GM21526 (cell line): ENCODE results near the gene ZNF611.
"Not testable (repeated sequence)": the region's sequence is repeated elsewhere in the genome, so short reads cannot be mapped to it uniquely, and the experiment has no call there.

Source experiments
- ATAC-seq: cut with Tn5 transposase; IDR thresholded peaks from one replicate; pipeline ENCODE4 v1.9.1; 2021; ENCODE audit warnings: moderate library complexity; ENCODE audit not compliant: unreplicated experiment, low FRiP score

The ZNF611 gene

DNA sequence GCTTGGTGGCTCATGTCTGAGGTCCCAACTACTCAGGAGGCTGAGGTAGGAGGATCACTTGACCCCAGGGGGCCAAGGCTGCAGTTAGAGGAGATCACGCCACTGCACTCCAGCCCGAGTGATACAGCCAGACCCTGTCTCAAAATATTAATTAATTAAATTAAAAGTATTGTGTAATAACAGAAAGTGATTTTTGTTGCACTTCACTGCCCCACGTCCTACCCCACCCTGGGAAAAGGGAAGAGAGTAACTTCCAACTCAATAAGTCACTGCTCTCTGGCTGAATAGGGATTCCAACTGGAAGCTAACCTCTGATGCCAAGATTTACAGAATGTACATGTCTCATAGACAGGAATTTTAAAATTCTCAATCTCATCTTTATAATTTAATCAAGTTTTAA, 47.2 kb downstream of the ZNF611 start:
- ATAC-seq = no peak

DNA sequence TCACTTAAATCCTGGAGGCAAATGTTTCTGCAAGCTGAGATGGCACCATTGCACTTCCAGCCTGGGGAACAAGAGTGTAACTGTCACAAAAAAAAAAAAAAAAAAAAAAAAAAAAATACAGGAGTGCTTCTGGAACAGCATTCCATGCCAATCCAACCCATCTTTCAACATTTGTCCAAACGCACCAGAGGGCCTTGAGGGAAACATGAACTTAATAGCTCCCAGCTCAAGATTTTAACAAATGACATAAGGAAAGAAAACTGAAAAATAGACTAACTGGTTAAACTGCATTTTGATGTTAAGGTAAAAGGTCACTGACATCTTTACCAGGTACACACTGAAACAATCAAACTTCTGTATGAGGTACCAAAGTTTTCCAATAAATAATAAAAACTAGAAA, 49.0 kb downstream of the ZNF611 start:
- no peak for ATAC-seq

DNA sequence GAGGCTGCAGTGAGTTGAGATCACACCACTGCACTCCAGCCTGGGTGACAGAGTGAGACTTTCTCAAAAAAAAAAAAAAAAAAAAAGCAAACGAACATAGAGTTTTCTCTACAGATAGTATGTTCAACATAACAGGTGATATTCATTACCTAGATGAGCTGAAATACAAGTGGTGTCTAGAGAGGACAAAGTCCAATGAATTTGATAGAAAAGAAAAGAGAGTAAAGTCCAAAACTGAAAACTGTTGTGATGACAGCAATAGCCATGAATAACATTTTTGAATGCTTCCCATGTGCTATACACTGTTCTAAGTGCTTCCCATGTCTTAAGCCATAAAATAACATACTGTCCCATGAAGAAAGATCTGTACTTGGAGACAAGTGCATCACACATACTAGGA, 53.6 kb downstream of the ZNF611 start:
- ATAC-seq = not testable (repeated sequence)

DNA sequence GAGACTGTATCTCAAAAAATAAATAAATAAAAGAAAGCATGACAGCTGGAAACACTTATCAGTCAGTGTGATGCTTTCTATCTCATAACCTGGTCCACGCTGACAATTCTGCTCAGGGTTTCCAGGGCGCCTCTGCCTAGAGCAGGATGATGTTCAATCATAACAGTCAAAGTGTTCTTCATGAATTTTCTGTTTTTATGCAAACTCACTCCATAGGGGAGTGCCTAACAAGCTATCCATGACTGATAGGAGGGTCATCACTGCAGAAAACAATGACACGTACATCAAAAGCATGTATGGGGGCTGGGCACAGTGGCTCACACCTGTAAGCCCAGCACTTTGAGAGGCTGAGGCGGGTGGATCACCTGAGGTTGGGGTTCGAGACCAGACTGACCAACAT, 55.2 kb downstream of the ZNF611 start:
- no peak for ATAC-seq

DNA sequence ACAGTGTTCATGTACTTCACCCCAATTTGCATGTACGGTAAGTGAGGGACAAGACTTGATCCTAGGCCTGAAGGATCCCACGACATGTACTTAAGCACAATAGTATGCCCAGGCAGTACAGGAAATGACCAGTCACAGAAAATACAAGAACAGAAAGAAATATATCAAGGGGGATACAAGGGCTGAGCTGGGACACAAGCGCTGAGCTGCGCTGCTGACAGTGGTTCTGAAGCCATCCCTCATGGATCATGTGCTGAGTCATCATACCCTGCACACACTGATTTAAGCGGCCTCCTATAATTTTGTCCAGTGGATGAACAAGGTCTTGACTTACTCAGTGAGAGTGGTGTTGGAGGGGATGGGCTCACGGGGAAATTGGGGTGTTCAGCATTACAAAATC, 59.6 kb downstream of the ZNF611 start:
- ATAC-seq = not testable (repeated sequence)

DNA sequence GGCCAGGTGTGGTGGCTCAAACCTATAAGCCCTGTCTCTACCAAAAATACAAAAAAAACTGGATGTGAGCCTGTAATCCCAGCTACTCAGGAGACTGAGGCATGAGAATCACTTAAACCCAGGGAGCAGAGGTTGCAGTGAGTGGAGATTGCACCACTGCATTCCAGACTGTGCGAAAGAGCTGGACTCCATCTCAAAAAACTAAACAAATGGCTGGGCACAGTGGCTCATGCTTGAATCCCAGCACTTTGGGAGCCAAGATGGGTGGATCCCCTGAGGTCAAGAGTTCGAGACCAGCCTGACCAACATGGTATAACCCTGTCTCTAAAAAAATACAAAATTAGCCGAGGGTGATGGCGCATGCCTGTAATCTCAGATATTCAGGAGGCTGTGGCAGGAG, 61.8 kb downstream of the ZNF611 start:
- no peak for ATAC-seq

DNA sequence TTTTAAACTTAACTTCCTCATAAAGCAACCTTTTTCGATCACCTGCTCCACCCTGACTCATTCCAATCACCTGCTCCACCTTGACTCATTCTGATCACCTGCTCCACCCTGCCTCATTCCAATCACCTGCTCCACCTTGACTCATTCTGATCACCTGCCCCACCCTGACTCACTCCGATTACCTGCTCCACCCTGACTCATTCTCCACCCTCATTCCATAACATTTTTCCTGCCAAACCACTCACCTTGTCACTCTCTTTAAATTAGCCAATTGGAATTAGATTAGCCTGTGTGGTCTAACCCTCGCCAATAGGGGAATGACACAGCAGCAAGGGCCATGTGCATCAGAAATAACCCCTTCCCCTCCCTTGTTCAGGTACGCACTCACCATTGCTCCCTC, 64.8 kb downstream of the ZNF611 start:
- no peak for ATAC-seq

DNA sequence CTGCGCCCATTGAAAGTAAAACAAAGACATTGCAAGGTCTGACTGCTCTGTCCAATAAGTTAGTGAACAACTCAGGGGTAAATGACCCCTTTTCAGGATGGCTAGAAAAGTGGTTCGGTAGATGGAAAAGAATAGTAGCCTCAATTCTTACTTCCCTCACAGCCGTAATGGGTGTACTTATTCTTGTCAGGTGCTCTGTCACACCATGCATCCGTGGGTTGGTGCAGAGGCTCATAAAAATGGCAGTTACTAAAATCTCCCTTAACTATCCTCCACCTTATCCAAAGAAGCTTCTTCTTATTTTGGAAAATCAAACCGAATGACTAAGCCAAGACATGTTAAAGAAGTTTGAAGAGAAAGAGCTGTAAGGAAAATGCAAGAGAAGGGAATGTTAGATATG, 65.3 kb downstream of the ZNF611 start:
- no peak for ATAC-seq

DNA sequence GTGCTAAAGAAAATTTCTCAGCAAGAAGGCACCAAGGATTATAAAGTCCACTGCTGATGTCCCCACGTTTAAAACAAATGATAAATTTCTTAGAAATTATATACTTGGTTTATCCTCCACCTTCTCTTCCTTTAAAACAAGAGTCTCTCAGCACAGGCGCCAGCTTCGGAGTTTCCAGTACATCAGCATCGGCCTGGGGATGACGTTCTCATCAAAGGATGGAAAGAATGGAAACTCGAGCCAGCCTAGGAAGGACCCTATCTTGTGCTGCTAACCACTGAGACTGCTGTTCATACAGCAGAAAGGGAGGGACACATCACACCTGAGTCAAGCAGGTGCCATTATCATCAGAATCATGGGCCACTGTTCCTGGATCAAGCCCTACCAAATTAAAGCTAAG, 66.9 kb downstream of the ZNF611 start:
- no peak for ATAC-seq

DNA sequence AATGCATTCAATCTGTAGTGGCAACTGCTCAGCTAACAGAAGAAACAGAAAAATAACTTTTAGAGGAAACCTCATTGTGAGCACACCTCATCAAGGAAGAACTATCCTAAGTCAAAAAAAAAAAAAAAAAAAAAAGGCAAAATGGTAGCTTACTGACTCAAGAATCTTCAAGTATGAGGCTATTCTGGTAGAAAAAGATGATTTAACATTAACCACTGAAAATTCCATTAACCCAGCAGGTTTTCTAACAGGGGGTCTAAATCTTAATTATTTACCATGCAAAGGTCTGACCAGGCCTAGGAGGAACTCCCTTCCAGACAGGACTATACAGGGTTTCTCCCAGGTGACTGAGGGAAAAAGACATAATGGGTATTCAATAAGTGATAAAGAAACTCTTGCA, 68.3 kb downstream of the ZNF611 start:
- ATAC-seq = no peak

DNA sequence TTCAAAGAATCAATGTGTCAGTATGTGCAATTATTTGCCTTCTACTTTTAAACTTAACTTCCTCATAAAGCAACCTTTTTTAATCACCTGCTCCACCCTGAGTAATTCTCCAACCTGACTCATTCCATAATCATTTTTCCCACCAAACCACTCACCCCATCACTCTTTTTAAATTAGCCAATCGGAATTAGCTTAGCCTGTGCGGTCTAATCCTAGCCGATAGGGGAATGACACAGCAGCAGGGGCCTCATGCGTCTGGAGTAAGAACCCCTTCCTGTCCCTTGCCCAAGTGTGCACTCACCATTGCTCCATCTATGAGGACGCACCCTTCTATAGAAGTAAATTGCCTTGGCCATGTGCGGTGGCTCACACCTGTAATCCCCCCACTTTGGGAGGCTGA, 69.3 kb downstream of the ZNF611 start:
- ATAC-seq = no peak

DNA sequence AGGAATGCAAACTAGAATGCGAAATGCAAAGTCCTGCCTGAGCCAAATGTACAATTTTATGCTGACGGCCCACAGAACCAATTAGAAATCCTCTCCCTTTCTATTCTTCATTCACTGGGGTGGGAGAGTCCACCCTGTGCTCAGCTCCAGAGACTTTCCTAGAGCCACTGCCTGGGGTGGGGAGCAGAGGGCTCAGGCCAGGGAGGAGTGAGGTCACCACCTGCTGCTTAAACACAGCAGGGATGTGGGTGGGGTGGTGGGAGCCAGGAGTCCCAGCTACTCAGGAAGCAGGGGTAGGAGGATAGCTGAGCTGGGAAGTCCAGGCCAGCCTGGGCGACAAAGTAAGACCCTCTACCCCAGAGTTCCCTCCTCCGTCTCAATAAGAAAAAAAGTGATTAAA, 69.8 kb downstream of the ZNF611 start:
- no peak for ATAC-seq

DNA sequence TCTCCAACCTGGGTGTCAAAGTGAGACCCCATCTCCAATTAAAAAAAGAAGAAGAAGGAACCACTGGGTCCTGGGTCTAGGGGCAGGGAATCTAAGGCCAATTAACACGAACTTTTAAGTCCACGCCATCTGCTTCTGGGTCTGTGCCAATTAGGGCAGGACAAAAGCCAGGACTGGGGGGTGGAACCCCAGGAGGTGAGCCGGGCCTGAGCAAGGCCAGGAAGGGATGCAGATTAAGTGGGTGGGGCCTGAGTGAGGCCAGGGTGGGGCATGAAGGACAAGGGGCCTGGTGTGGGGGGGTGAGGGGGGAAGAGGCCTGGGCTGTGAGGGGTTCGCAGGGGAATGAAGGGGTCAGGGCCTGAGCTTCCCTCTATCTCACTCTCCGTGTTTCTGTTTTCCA, 70.4 kb downstream of the ZNF611 start:
- no peak for ATAC-seq

DNA sequence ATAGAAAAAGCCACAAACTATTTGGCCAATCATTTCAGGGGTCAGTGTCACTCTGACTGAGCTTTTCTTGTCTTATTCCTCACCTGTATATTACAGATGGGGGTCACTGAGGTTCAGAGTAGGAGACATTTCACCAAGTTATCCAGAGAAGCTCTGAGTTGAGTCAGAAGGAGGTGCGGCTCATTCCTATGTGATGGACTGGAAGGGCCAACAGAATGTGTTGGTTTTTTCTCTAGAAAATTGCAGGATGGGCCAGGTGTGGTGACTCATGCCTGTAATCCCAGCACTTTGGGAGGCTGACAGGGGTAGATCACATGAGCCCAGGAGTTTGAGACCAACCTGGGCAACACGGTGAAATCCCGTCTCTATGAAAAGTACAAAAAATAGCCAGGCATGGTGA, 72.2 kb downstream of the ZNF611 start:
- ATAC-seq = no peak

DNA sequence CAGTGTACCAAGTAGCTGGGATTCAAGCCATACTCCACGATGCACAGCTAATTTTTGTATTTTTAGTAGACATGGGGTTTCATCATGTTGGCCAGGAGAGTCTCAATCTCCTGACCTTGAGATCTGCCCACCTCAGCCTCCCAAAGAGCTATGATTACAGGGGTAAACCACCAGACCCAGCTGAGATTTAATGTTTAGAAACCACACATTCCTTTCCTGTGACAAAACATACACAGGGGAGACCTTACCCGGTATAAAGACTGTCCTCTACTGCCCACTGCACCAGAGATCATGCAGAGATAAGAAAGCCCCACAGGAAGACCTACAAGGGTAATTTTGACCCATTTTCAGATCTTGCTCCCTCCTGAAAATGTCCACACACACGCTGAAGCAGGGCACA, 73.9 kb downstream of the ZNF611 start:
- no peak for ATAC-seq

DNA sequence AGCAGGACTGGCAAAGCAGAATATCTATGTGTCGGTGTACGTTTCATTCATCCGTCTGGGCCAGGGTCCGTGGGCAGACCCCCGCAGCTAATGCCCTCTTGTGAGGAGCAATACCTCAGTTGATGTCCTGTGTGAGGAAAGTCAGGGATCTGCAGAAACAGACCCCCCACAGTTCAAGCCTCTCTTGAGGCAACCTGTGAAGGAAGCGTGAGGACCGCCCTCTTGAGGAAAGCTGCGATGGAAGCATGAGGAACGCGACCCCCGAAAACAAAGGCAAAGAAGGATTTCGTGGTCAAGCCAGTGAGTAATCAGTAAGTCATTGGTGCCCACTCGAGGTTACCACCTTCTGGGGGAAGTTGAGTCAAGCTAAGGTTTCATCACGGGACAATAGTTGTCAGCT, 75.8 kb downstream of the ZNF611 start:
- no peak for ATAC-seq

DNA sequence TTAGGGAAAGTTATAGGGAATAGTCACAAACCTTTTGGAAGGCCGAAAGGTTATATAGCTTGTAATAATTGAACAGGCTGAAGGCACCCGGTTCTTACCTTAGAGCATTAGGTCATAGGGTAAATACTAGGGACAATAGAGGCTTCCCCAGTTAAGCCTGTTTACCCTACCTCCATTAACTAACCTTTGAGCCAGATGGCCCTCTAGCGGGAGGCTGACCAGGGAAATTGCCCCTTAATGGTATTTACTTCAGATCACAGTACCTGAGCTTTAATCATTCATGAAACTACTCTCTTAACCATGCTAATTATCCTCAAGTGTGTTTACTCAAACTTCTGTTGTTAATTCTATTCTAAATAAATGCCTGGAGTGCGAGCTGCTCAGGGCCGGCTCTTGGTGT, 76.2 kb downstream of the ZNF611 start:
- no peak for ATAC-seq

DNA sequence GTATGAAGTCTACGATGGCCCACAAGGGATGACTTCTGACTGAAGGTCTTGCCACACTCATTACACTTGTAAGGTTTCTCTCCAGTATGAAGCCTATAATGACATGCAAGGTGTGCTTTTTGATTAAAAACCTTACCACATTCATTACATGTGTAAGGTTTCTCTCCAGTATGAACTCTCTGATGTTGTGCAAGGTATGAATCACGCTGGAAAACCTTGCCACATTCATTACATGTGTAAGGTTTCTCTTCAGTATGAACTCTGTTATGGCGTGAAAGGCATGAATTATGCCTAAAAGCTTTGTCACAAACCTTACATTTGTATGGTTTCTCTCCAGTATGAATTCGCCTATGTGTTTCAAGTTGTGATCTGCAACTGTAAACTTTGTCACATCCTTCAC, 81.7 kb downstream of the ZNF611 start:
- no peak for ATAC-seq
